A673 (cell line): Measurements from ENCODE around the gene EYS. TPM values are rescaled to one million over a fixed set of nuclear protein-coding genes. Genes with fewer than 3 reads are reported as not detected.

ENCODE experiments used
- BruUV-seq: library from RNA; stranded (reverse); fragments of 400-500 nt; replicated peaks from 2 replicates; lab custom pipeline; 2021; lab: Mats Ljungman, UMichigan
- CTCF ChIA-PET: fragments of 300-600 bp; sonication (Branson Sonifier 250); formaldehyde crosslinking; loops from one replicate; lab custom pipeline; 2022; ENCODE audit warnings: antibody characterized with exemption; lab: Charles Lee
- POLR2A ChIA-PET: fragments of 300-600 bp; sonication (Branson Sonifier 250); formaldehyde crosslinking; loops from one replicate; lab custom pipeline; 2022; ENCODE audit warnings: antibody characterized with exemption; ENCODE audit not compliant: low non-redundant PET; lab: Charles Lee
- DNase-seq: peaks from one replicate; pipeline ENCODE4 v3.0.0-alpha.2; 2015; ENCODE audit warnings: low spot score
- H3K27ac ChIP-seq: fragments of 200-600 bp; sonication (generic); 2 replicates; pipeline ENCODE4 v1.5.1; 2016; ENCODE audit warnings: mixed run types, low read depth, mild to moderate bottlenecking, mixed read lengths, antibody characterized with exemption, low read length; ENCODE audit not compliant: poor library complexity, severe bottlenecking
- H3K27me3 ChIP-seq: fragments of 200-600 bp; sonication (generic); replicated peaks from 2 replicates; pipeline ENCODE4 v1.6.1; 2017; ENCODE audit warnings: mixed run types, low read depth, mild to moderate bottlenecking, mixed read lengths, antibody characterized with exemption, low read length; ENCODE audit not compliant: insufficient read depth, poor library complexity
- H3K36me3 ChIP-seq: fragments of 200-600 bp; sonication (generic); 2 replicates; pipeline ENCODE4 v1.6.1; 2016; ENCODE audit warnings: mixed run types, mild to moderate bottlenecking, mixed read lengths, antibody characterized with exemption, low read length; ENCODE audit not compliant: insufficient read depth, poor library complexity, severe bottlenecking
- H3K4me1 ChIP-seq: fragments of 200-600 bp; sonication (generic); 2 replicates; pipeline ENCODE4 v1.6.1; 2017; ENCODE audit warnings: mixed run types, mild to moderate bottlenecking, mixed read lengths, antibody characterized with exemption, low read length; ENCODE audit not compliant: insufficient read depth, poor library complexity, severe bottlenecking
- H3K4me3 ChIP-seq: fragments of 200-600 bp; sonication (generic); 2 replicates; pipeline ENCODE4 v1.5.1; 2016; ENCODE audit warnings: low read depth, mixed run types, mild to moderate bottlenecking, mixed read lengths, low read length; ENCODE audit not compliant: poor library complexity, severe bottlenecking
- H3K9me3 ChIP-seq: fragments of 200-600 bp; sonication (generic); 2 replicates; pipeline ENCODE4 v1.6.1; 2016; ENCODE audit warnings: mixed run types, low read depth, mild to moderate bottlenecking, mixed read lengths, antibody characterized with exemption, low read length; ENCODE audit not compliant: poor library complexity, severe bottlenecking
- CTCF ChIP-seq: fragments of 300-800, 200-600 bp; sonication (generic); conservative IDR thresholded peaks from 2 replicates; pipeline ENCODE4 v1.5.1; 2017; ENCODE audit warnings: low read depth, mild to moderate bottlenecking, antibody characterized with exemption, low read length, moderate library complexity, mixed read lengths
- EZH2 ChIP-seq: fragments of 200-600 bp; sonication (generic); IDR thresholded peaks from 2 replicates; pipeline ENCODE4 v1.6.1; 2017; ENCODE audit warnings: borderline replicate concordance, low read depth, mild to moderate bottlenecking, mixed read lengths, antibody characterized with exemption, low read length; ENCODE audit not compliant: poor library complexity, severe bottlenecking
- intact Hi-C: fragments of 100-400 bp; cut with micrococcal nuclease; formaldehyde crosslinking; loops from one replicate; pipeline ENCODE4 v1.10.0; 2022; ENCODE audit not compliant: unreplicated experiment
- total RNA-seq: library from RNA; stranded (reverse); gene quantifications from 2 replicates; pipeline ENCODE4 v1.2.3, GENCODE V29; 2021

Gene EYS
- total RNA-seq, 1 experiment from 2014 or later: 0.47 TPM

DNA sequence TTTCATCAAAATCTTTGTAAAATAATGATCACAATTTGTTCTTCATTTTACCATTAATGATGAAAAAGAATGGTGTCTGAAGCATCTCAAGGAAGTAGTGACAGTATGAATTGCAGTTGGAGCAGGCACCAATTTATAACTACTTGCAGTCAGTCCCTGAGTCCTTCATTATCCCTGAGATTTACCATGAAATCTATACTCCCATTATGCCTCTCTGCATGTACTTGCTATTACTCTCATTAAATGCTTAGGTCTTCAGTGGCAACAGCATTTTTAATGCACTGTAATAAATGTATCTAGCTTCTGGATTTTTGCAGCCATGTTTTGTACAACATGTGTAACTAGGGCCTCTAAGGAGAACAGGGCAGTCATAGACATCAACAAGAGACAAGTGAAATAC lies 708.8 kb downstream of the EYS start:
- Histone ChIP-seq H3K36me3 (no peaks in the 10 kb centered on the region), H3K27ac (no peak overlapping the region), H3K27me3 (no peaks in the 10 kb centered on the region), H3K9me3 (no peaks in the 10 kb centered on the region), H3K4me1 (no peaks in the 10 kb centered on the region), H3K4me3 (no peak overlapping the region)
- POLR2A ChIA-PET: no interaction called here
- intact Hi-C loops: no loop called here
- no peak for DNase-seq
- CTCF ChIA-PET: no interaction called here
- BruUV-seq: no TSS peak
- TF ChIP-seq EZH2 (no peak), CTCF (no peak)

GRCh38 chr6:64996301-64996700 lies 710.7 kb downstream of the EYS start:
- H3K36me3 ChIP-seq: no peaks in the 10 kb centered on the region
- POLR2A ChIA-PET: no interaction called here
- no peak for TF ChIP-seq EZH2
- no peak for TF ChIP-seq CTCF
- CTCF ChIA-PET: no interaction called here
- intact Hi-C loops: no loop called here
- no peaks in the 10 kb centered on the region for H3K9me3 ChIP-seq
- H3K4me3 ChIP-seq: no peak overlapping the region
- no TSS peak for BruUV-seq
- H3K4me1 ChIP-seq: no peaks in the 10 kb centered on the region
- no peak for DNase-seq
- H3K27me3 ChIP-seq: no peaks in the 10 kb centered on the region
- H3K27ac ChIP-seq: no peak overlapping the region

- H3K4me1 ChIP-seq: no peaks in the 10 kb centered on the region
- TF ChIP-seq EZH2: no peak
- no TSS peak for BruUV-seq
- DNase-seq: no peak
- H3K27me3 ChIP-seq: no peaks in the 10 kb centered on the region
- no peaks in the 10 kb centered on the region for H3K36me3 ChIP-seq
- CTCF ChIA-PET: no interaction called here
- intact Hi-C loops: no loop called here
- no peak overlapping the region for H3K27ac ChIP-seq
- no peaks in the 10 kb centered on the region for H3K9me3 ChIP-seq
- POLR2A ChIA-PET: no interaction called here
- no peak overlapping the region for H3K4me3 ChIP-seq
These were observed 716.2 kb downstream of the EYS start for GRCh38 chr6:64990652-64991304.

- Histone ChIP-seq H3K27ac (no peak overlapping the region), H3K4me1 (no peaks in the 10 kb centered on the region), H3K27me3 (no peaks in the 10 kb centered on the region), H3K36me3 (no peaks in the 10 kb centered on the region), H3K4me3 (no peak overlapping the region), H3K9me3 (no peaks in the 10 kb centered on the region)
- ChIA-PET POLR2A (no interaction called here), CTCF (no interaction called here)
- no TSS peak for BruUV-seq
- no peak for DNase-seq
- intact Hi-C loops: no loop called here
- TF ChIP-seq CTCF: no peak
- TF ChIP-seq EZH2: no peak
These were observed 718.9 kb downstream of the EYS start for GRCh38 chr6:64988148-64988547.
